Activated T-helper 1 cell treated with anti-CD3 and anti-CD28 coated beads, Interleukin-12 subunit alpha, Interleukin-12 subunit beta, Interleukin-2, Interleukin-4 antibody, amounts not matched to agents 30 ng/mL and 10 ng/mL and 1 ng/mL, durations not matched to agents 14 hours and 24 hours and 36 hours (primary cell): ENCODE results near the gene MRPL4. TPM values are rescaled to one million over a fixed set of nuclear protein-coding genes. Genes with fewer than 3 reads are reported as not detected.

ENCODE experiments used
- DNase-seq: peaks from one replicate; pipeline ENCODE4 v3.0.0; 2021; ENCODE audit warnings: low spot score
- H3K27ac Mint-ChIP-seq: one replicate; pipeline ENCODE4 v1.8.0; 2021; ENCODE audit warnings: mild to moderate bottlenecking, mixed read lengths
- H3K27me3 Mint-ChIP-seq: one replicate; pipeline ENCODE4 v1.8.0; 2022; ENCODE audit warnings: mild to moderate bottlenecking, moderate library complexity, mixed read lengths; ENCODE audit not compliant: insufficient read depth
- H3K36me3 Mint-ChIP-seq: one replicate; pipeline ENCODE4 v1.8.0; 2021; ENCODE audit warnings: low read depth, mixed read lengths
- H3K4me1 Mint-ChIP-seq: one replicate; pipeline ENCODE4 v1.8.0; 2021; ENCODE audit warnings: low read depth, mixed read lengths
- H3K4me3 Mint-ChIP-seq: one replicate; pipeline ENCODE4 v1.8.0; 2021; ENCODE audit warnings: mild to moderate bottlenecking, moderate library complexity, mixed read lengths
- H3K9me3 Mint-ChIP-seq: one replicate; pipeline ENCODE4 v1.8.0; 2021; ENCODE audit warnings: mixed read lengths
- intact Hi-C: fragments of 100-400 bp; cut with micrococcal nuclease; formaldehyde crosslinking; loops from one replicate; pipeline ENCODE4 v1.15.1; 2024
- total RNA-seq: library from RNA; stranded (reverse); gene quantifications from 2 replicates; pipeline ENCODE4 v1.2.3, GENCODE V29; 2022

Gene MRPL4
- total RNA-seq, 1 donor from 2014 or later, result 168 TPM

- H3K27me3 Mint-ChIP-seq, result peaks cover 53% of the 10 kb centered on the region
- H3K9me3 Mint-ChIP-seq, result no peaks in the 10 kb centered on the region
- H3K36me3 Mint-ChIP-seq, result peaks cover 18% of the 10 kb centered on the region
- H3K4me3 Mint-ChIP-seq, result peak overlapping the region; percentile 79
- peak overlapping the region; percentile 58 for H3K27ac Mint-ChIP-seq
- DNase-seq, result peak; percentile 42
- intact Hi-C loops, result loop anchor here (1.0 kb wide), 1 partner anchor 18 kb away; the partner anchor contains the start of gene ICAM1
- peaks cover 67% of the 10 kb centered on the region for H3K4me1 Mint-ChIP-seq
Observed at GRCh38 chr19:10289167-10289835, 37.3 kb downstream of the MRPL4 start.

GRCh38 chr19:10289836-10290356 is 37.9 kb downstream of the MRPL4 start, which contains the start of gene ICAM5:
Gene ICAM5, plus strand, starts transcription at chr19:10289952. Its CDS starts 92 bp downstream, at chr19:10290044.
- H3K27me3 Mint-ChIP-seq, result peaks cover 58% of the 10 kb centered on the region
- no peak for DNase-seq
- peaks cover 17% of the 10 kb centered on the region for H3K36me3 Mint-ChIP-seq
- peak within 1 kb of the TSS; percentile 81 for H3K27ac Mint-ChIP-seq
- no peaks in the 10 kb centered on the region for H3K9me3 Mint-ChIP-seq
- intact Hi-C loops, result loop anchor here (1.0 to 2.0 kb wide), 2 partner anchors 19 to 225 kb away; partner anchors contain the start of gene ICAM1
- peaks cover 71% of the 10 kb centered on the region for H3K4me1 Mint-ChIP-seq
- peak within 1 kb of the TSS; percentile 79 for H3K4me3 Mint-ChIP-seq

DNA sequence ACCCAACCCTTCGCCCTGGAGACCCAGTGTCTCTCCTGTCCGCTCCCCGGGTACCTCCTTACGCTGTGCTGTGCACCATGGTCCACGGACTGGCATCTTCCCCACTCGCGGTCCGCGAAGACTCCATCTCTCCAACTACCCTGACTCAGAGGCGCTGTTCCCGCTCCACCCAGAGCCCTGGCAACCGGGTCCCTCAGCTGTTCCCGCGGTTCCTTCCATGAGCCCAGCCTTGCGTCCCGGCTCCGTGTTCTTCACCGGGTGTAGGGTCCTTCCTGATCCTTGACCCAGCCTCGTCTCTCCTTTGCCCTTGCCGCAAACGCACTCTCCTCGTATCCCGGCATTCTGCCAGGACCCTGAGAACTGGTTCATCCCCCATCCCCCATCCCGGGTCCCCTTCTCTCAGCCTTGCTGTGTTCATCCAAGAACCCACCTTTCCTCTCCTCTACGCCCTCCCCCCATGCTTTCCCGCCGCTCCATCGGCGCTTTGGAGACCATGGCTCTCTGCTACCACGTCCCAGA is 38.4 kb downstream of the MRPL4 start:
- Mint-ChIP-seq H3K9me3 (no peaks in the 10 kb centered on the region), H3K4me1 (peaks cover 66% of the 10 kb centered on the region), H3K4me3 (peak overlapping the region; percentile 77), H3K36me3 (peaks cover 12% of the 10 kb centered on the region), H3K27ac (peak overlapping the region; percentile 81), H3K27me3 (peaks cover 58% of the 10 kb centered on the region)
- DNase-seq, result no peak
- intact Hi-C loops, result loop anchor here (2.0 kb wide), 1 partner anchor 224 kb away; no protein-coding TSS in a partner anchor

DNA sequence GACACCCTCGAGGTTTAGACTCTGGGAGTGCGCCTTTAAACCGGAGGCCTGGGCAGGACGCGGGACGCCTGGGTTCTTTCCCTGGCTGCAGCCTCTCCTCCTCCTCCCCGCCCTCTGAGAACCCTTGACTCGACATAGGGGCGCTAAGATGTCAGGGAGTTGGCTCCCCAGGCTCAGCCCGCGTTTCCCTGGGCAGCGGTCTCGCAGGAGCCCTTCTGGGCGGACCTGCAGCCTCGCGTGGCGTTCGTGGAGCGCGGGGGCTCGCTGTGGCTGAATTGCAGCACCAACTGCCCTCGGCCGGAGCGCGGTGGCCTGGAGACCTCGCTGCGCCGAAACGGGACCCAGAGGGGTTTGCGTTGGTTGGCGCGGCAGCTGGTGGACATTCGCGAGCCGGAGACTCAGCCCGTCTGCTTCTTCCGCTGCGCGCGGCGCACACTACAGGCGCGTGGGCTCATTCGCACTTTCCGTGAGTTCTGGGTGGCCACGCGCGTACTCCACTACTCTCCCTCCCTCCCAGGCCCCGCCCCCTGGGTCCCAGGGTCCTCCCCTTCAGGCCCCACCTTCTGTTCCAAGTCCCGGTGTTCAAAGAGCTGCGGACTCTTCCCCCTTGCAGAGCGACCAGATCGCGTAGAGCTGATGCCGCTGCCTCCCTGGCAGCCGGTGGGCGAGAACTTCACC is 39.0 kb downstream of the MRPL4 start:
- intact Hi-C loops, result loop anchor here (2.0 kb wide), 1 partner anchor 224 kb away; no protein-coding TSS in a partner anchor
- peak overlapping the region; percentile 77 for H3K4me3 Mint-ChIP-seq
- H3K27ac Mint-ChIP-seq, result peak overlapping the region; percentile 81

DNA sequence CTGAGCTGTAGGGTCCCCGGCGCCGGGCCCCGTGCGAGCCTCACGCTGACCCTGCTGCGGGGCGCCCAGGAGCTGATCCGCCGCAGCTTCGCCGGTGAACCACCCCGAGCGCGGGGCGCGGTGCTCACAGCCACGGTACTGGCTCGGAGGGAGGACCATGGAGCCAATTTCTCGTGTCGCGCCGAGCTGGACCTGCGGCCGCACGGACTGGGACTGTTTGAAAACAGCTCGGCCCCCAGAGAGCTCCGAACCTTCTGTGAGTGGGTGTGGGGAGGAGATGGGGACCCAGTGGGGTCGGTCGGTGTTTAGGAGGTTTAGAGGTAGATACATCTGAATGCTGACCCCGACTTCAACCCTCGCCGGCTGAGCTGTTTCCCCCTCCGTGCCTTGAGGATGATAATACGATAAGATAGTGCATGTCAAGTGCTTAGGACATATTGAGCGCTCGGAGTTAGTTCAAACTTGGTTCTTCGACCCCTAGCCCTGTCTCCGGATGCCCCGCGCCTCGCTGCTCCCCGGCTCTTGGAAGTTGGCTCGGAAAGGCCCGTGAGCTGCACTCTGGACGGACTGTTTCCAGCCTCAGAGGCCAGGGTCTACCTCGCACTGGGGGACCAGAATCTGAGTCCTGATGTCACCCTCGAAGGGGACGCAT is 39.7 kb downstream of the MRPL4 start:
- Mint-ChIP-seq H3K4me3 (peak overlapping the region; percentile 77), H3K36me3 (peaks cover under 1% of the 10 kb centered on the region), H3K27me3 (peaks cover 65% of the 10 kb centered on the region), H3K4me1 (peaks cover 59% of the 10 kb centered on the region), H3K27ac (peak overlapping the region; percentile 74), H3K9me3 (no peaks in the 10 kb centered on the region)
- intact Hi-C loops, result loop anchor here (2.0 kb wide), 1 partner anchor 223 kb away; no protein-coding TSS in a partner anchor
- DNase-seq, result no peak

More for the DNA sequence above, 39.0 kb downstream of the MRPL4 start:
- peaks cover 64% of the 10 kb centered on the region for H3K27me3 Mint-ChIP-seq
- H3K36me3 Mint-ChIP-seq, result peaks cover 6% of the 10 kb centered on the region
- DNase-seq, result peak; percentile 37
- no peaks in the 10 kb centered on the region for H3K9me3 Mint-ChIP-seq
- H3K4me1 Mint-ChIP-seq, result peaks cover 66% of the 10 kb centered on the region

DNA sequence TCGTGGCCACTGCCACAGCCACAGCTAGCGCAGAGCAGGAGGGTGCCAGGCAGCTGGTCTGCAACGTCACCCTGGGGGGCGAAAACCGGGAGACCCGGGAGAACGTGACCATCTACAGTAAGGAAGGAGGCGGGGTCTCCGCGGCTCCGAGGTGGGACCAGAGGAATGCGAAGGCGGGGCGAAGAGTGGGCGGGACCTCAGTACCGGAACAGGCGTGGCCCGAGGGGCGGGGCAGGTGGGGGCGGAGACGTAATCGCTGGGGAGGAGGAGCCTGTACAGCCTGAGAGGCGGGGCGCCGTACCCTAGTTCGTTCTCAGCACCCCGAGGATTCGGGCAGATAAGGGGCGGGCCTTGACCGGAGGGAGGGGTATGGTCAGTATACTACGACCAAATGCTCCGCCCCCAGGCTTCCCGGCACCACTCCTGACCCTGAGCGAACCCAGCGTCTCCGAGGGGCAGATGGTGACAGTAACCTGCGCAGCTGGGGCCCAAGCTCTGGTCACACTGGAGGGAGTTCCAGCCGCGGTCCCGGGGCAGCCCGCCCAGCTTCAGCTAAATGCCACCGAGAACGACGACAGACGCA is 40.3 kb downstream of the MRPL4 start:
- peaks cover 68% of the 10 kb centered on the region for H3K27me3 Mint-ChIP-seq
- H3K9me3 Mint-ChIP-seq, result no peaks in the 10 kb centered on the region
- H3K4me3 Mint-ChIP-seq, result peak overlapping the region; percentile 77
- intact Hi-C loops, result no loop called here
- DNase-seq, result peak; percentile 66
- H3K4me1 Mint-ChIP-seq, result peaks cover 57% of the 10 kb centered on the region
- no peaks in the 10 kb centered on the region for H3K36me3 Mint-ChIP-seq
- H3K27ac Mint-ChIP-seq, result peak overlapping the region; percentile 74

GRCh38 chr19:10292789-10293636 is 41.0 kb downstream of the MRPL4 start:
- no peak for DNase-seq
- H3K27ac Mint-ChIP-seq, result peak overlapping the region; percentile 26

GRCh38 chr19:10293637-10294367 is 41.8 kb downstream of the MRPL4 start:
- peak overlapping the region; percentile 77 for H3K4me3 Mint-ChIP-seq
- peaks cover 44% of the 10 kb centered on the region for H3K4me1 Mint-ChIP-seq
- H3K9me3 Mint-ChIP-seq, result no peaks in the 10 kb centered on the region
- H3K36me3 Mint-ChIP-seq, result no peaks in the 10 kb centered on the region
- intact Hi-C loops, result no loop called here
- DNase-seq, result no peak
- no peak overlapping the region for H3K27ac Mint-ChIP-seq
- peaks cover 59% of the 10 kb centered on the region for H3K27me3 Mint-ChIP-seq

More at GRCh38 chr19:10292789-10293636, 41.0 kb downstream of the MRPL4 start:
- H3K36me3 Mint-ChIP-seq, result no peaks in the 10 kb centered on the region
- peak overlapping the region; percentile 77 for H3K4me3 Mint-ChIP-seq
- no peaks in the 10 kb centered on the region for H3K9me3 Mint-ChIP-seq
- peaks cover 50% of the 10 kb centered on the region for H3K4me1 Mint-ChIP-seq
- H3K27me3 Mint-ChIP-seq, result peaks cover 65% of the 10 kb centered on the region
- intact Hi-C loops, result no loop called here

GRCh38 chr19:10294368-10294697 is 42.3 kb downstream of the MRPL4 start:
- intact Hi-C loops, result no loop called here
- no peaks in the 10 kb centered on the region for H3K36me3 Mint-ChIP-seq
- H3K27ac Mint-ChIP-seq, result no peak overlapping the region
- peaks cover 54% of the 10 kb centered on the region for H3K27me3 Mint-ChIP-seq
- no peak for DNase-seq
- H3K4me3 Mint-ChIP-seq, result peak overlapping the region; percentile 33
- no peaks in the 10 kb centered on the region for H3K9me3 Mint-ChIP-seq
- peaks cover 42% of the 10 kb centered on the region for H3K4me1 Mint-ChIP-seq

- peak overlapping the region; percentile 79 for H3K4me3 Mint-ChIP-seq
- H3K27me3 Mint-ChIP-seq, result peaks cover 52% of the 10 kb centered on the region
- peaks cover 38% of the 10 kb centered on the region for H3K4me1 Mint-ChIP-seq
- H3K36me3 Mint-ChIP-seq, result no peaks in the 10 kb centered on the region
- DNase-seq, result peak; percentile 73
- peak overlapping the region; percentile 55 for H3K27ac Mint-ChIP-seq
- H3K9me3 Mint-ChIP-seq, result no peaks in the 10 kb centered on the region
- intact Hi-C loops, result loop anchor here (1.0 kb wide), 2 partner anchors 9 to 20 kb away; partner anchors contain the start of gene ICAM4
Observed at GRCh38 chr19:10295305-10295846, 43.4 kb downstream of the MRPL4 start.
